Lung (tissue), 16 donors: Measurements from ENCODE around the gene PLEKHN1. TPM values are rescaled to one million over a fixed set of nuclear protein-coding genes. Genes with fewer than 3 reads are reported as not detected.
A peak's percentile ranks its signal among the peaks of the same experiment; 100 is the strongest.

Source experiments
- ATAC-seq: fragments of 200-7000 bp; cut with Tn5 transposase; one replicate; pipeline ENCODE4 v1.9.1; 2020; ENCODE audit warnings: moderate number of reproducible peaks; ENCODE audit not compliant: insufficient read depth, low FRiP score
- DNase-seq, 3 donors: peaks; one replicate each; pipeline ENCODE4 v3.0.0-alpha.2; 2013 to 2017
- H3K27ac ChIP-seq, 2 donors: one replicate each; pipeline ENCODE4 v1.5.1; 2013; ENCODE audit warnings: mild to moderate bottlenecking in 2 of 2, moderate library complexity in 2 of 2, control low read depth in 1 of 2, inconsistent platforms in 1 of 2, low read depth in 1 of 2, low read length in 1 of 2
- H3K27me3 ChIP-seq, 3 donors: one replicate each; pipeline ENCODE4 v1.5.1; 2013; ENCODE audit warnings: low read length in 2 of 3; ENCODE audit not compliant: control insufficient read depth in 3 of 3, insufficient read depth in 3 of 3
- H3K36me3 ChIP-seq, 4 donors: one replicate each; pipeline ENCODE4 v1.5.1; 2013; ENCODE audit warnings: low read length in 4 of 4, mild to moderate bottlenecking in 1 of 4, moderate library complexity in 1 of 4; ENCODE audit not compliant: control insufficient read depth in 4 of 4, insufficient read depth in 4 of 4
- H3K4me1 ChIP-seq, 5 donors: one replicate each; pipeline ENCODE4 v1.5.1; 2013; ENCODE audit warnings: low read length in 5 of 5, mild to moderate bottlenecking in 2 of 5, moderate library complexity in 1 of 5; ENCODE audit not compliant: control insufficient read depth in 5 of 5, insufficient read depth in 5 of 5
- H3K4me3 ChIP-seq: one replicate; pipeline ENCODE4 v1.5.1; 2013; ENCODE audit warnings: mild to moderate bottlenecking, control low read depth, moderate library complexity
- H3K9ac ChIP-seq, 2 donors: one replicate each; pipeline ENCODE4 v1.5.1; 2013; ENCODE audit warnings: low read length in 2 of 2, control low read depth in 1 of 2; ENCODE audit not compliant: insufficient read depth in 1 of 2
- H3K9me3 ChIP-seq, 4 donors: one replicate each; pipeline ENCODE4 v1.5.1; 2013; ENCODE audit warnings: low read length in 3 of 4, mild to moderate bottlenecking in 1 of 4, moderate library complexity in 1 of 4; ENCODE audit not compliant: control insufficient read depth in 4 of 4, insufficient read depth in 3 of 4
- WGBS, 2 donors: extraction: QIAGEN DNeasy Blood & Tissue Kit; methylation state at CpG; one replicate each; pipeline ENCODE4 v1.1.7; 2013; 5-methylcytosine and 5-hydroxymethylcytosine counted together
- long read RNA-seq, 5 donors: transcript quantifications; one replicate each; lab custom pipeline, GENCODE V29; 2026
- polyA plus RNA-seq, 2 donors: library from polyadenylated mRNA; stranded (reverse); fragments of 200-250 nt; gene quantifications; one replicate each; pipeline ENCODE4 v1.2.1, GENCODE V29; 2013
- total RNA-seq, 2 donors: library from RNA; depleted of rRNA in 1 of 2; stranded (reverse); fragments of >200 nt in 1 of 2; gene quantifications; one replicate each; pipeline ENCODE4 v1.2.1, GENCODE V29; 2014 to 2021
- TF ChIP-seq, protein P1 (sequence below): IDR thresholded peaks from 2 replicates; pipeline ENCODE4 v1.5.1; 2012; ENCODE audit warnings: mild to moderate bottlenecking; ENCODE audit errors: control extremely low read depth, extremely low read depth
- donor health status: control.
- donor health status: control.
- donor health status: Bipolar disorder and iron deficiency.
- donor health status: healthy.
- donor health status: DM: yes; HTN: yes; CAD: no.

Gene PLEKHN1, protein sequence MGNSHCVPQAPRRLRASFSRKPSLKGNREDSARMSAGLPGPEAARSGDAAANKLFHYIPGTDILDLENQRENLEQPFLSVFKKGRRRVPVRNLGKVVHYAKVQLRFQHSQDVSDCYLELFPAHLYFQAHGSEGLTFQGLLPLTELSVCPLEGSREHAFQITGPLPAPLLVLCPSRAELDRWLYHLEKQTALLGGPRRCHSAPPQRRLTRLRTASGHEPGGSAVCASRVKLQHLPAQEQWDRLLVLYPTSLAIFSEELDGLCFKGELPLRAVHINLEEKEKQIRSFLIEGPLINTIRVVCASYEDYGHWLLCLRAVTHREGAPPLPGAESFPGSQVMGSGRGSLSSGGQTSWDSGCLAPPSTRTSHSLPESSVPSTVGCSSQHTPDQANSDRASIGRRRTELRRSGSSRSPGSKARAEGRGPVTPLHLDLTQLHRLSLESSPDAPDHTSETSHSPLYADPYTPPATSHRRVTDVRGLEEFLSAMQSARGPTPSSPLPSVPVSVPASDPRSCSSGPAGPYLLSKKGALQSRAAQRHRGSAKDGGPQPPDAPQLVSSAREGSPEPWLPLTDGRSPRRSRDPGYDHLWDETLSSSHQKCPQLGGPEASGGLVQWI
- total RNA-seq = 1 to 10 TPM; 2.0 to 5.1 TPM
- 1 to 10 TPM; 2.0 to 2.8 TPM for polyA plus RNA-seq
- long read RNA-seq, donor 1 = 0 reads
- long read RNA-seq, donor 2 = 0 reads
- long read RNA-seq, donor 3 = 0 reads
- long read RNA-seq, donor 4 = 0 reads
- long read RNA-seq, donor 5 = 0 reads

DNA sequence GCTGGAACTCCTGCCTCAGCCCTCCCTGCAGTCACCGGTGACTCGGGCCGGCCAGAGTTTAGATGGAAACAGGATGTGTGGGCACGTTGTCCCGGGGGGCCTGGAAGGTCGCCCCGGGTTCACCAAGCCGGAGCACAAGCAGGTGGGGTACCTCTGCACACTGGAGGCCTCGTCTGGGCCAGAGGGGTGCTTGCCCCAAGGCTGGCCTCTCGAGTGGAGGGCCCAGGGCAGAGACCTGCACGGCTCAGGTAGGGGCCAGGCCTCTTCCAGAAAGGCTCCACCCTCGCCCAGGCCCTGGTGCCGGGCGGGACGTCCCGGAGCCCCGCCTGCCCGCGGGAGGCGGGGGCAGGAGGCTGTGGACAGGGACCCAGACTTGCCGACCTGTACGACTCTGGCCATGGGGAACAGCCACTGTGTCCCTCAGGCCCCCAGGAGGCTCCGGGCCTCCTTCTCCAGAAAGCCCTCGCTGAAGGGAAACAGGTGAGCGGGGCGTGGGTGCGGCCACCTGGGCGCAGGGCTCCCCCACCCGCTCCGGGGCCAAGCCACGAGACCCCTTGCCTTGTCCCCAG is at the start of gene PLEKHN1:
Gene PLEKHN1, plus strand, starts transcription at position 348 of the 569 bp plus-strand sequence. Its CDS starts 50 bp downstream, at position 398.
- TF ChIP-seq, protein P1, sequence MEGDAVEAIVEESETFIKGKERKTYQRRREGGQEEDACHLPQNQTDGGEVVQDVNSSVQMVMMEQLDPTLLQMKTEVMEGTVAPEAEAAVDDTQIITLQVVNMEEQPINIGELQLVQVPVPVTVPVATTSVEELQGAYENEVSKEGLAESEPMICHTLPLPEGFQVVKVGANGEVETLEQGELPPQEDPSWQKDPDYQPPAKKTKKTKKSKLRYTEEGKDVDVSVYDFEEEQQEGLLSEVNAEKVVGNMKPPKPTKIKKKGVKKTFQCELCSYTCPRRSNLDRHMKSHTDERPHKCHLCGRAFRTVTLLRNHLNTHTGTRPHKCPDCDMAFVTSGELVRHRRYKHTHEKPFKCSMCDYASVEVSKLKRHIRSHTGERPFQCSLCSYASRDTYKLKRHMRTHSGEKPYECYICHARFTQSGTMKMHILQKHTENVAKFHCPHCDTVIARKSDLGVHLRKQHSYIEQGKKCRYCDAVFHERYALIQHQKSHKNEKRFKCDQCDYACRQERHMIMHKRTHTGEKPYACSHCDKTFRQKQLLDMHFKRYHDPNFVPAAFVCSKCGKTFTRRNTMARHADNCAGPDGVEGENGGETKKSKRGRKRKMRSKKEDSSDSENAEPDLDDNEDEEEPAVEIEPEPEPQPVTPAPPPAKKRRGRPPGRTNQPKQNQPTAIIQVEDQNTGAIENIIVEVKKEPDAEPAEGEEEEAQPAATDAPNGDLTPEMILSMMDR = no peak
- 3 to 5% methylated on average over 29 to 31 of the region's 31 CpGs for WGBS, 2 donors
- peaks cover 0 to 16% (median 0%) of the 10 kb centered on the region in 5 donors for H3K4me1 ChIP-seq
- H3K9ac ChIP-seq = no peak within 1 kb of the TSS
- ATAC-seq = peak; percentile 63
- peaks cover 0 to 35% (median 16%) of the 10 kb centered on the region in 3 donors for H3K27me3 ChIP-seq
- H3K27ac ChIP-seq = peak within 1 kb of the TSS in 1 of 2 donors; percentile 49
- H3K36me3 ChIP-seq = peaks cover 0 to 9% (median 0%) of the 10 kb centered on the region in 4 donors
- no peaks in the 10 kb centered on the region for H3K9me3 ChIP-seq
- peak within 1 kb of the TSS; percentile 59 for H3K4me3 ChIP-seq
- DNase-seq = no peak

DNA sequence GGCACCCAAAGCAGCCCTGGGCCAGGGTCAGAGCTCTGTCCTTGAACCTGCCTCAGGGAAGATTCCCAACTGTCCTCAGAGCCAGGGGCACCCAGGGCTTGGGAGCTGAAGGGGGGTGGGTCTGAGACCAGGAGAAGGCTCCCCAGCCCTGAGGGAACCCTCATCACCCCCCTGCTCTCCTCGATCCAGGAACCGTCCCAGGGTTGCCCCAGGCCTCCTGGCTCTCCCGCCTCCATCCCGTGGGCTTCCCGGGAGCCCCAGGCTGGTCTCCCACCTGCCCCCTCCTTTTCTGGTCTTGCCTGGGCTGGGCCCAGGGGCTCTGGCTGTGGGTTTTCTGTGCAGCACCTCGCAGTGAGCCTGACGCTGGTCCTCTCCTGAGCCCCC is 49.2 kb upstream of the PLEKHN1 start:
- no peak overlapping the region for H3K27ac ChIP-seq
- no peaks in the 10 kb centered on the region for H3K9me3 ChIP-seq
- ATAC-seq (no peak), DNase-seq (peak in 1 of 3 donors; percentile 54)
- no peak overlapping the region for H3K4me3 ChIP-seq
- H3K27me3 ChIP-seq = peaks cover 0 to 16% (median 0%) of the 10 kb centered on the region in 3 donors
- H3K9ac ChIP-seq = no peak overlapping the region
- peaks cover 0 to 74% (median 23%) of the 10 kb centered on the region in 5 donors for H3K4me1 ChIP-seq
- 52 to 65% methylated on average over 7 of the region's 7 CpGs for WGBS, 2 donors
- H3K36me3 ChIP-seq = peaks cover 0 to 5% (median 0%) of the 10 kb centered on the region in 4 donors
- TF ChIP-seq, protein P1 = no peak

DNA sequence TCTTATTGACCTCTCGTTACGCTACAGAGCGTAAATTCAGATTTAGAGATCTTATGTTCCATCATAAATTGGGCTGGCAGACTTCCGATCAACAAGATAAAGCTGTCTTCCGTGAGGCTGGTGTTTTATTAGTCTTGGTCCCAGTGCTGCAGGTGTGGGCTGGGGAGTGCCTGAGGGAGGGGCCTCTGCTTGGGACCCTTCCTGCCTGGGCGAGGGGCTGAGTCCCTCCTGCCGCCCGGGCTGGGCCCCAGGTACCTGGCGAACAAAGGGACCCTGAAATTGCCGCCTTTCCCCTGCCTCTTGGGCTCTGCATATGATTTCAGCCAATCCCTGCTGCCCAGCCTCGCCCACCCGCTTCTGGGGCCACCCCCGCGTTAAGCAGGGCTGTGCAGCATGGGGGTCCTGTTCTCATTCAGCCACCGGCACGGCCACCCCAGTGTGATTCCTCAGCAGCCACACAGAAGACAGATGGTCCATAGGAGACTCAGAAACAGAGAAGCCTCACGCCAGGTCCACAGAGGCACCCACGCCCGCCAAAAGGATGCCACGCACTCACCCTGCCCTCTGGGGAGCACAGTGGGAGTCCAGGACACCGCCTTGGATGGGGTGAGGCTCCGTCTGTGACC is 48.7 kb upstream of the PLEKHN1 start:
- DNase-seq (no peak), ATAC-seq (no peak)
- H3K36me3 ChIP-seq = peaks cover 0 to 6% (median 0%) of the 10 kb centered on the region in 4 donors
- TF ChIP-seq, protein P1 = no peak
- peaks cover 0 to 16% (median 0%) of the 10 kb centered on the region in 3 donors for H3K27me3 ChIP-seq
- H3K9me3 ChIP-seq = no peaks in the 10 kb centered on the region
- peaks cover 0 to 71% (median 23%) of the 10 kb centered on the region in 5 donors for H3K4me1 ChIP-seq
- no peak overlapping the region for H3K4me3 ChIP-seq
- H3K9ac ChIP-seq = no peak overlapping the region
- WGBS, 2 donors = 58 to 83% methylated on average over 22 of the region's 22 CpGs
- H3K27ac ChIP-seq = no peak overlapping the region
